MM.1S (cell line): ENCODE measurements around the gene IFIT1.

Source experiments
- DNase-seq: peaks from one replicate; pipeline ENCODE4 v3.0.0-alpha.2; 2015
- H2AFZ ChIP-seq: fragments of 300-600 bp; sonication (generic); 2 replicates; pipeline ENCODE4 v1.6.0; 2016; ENCODE audit warnings: antibody characterized with exemption, low read length
- H3F3A ChIP-seq: fragments of 300-600 bp; sonication (generic); 2 replicates; pipeline ENCODE4 v1.6.1; 2016; ENCODE audit warnings: mild to moderate bottlenecking, antibody characterized with exemption, low read length, moderate library complexity, mixed read lengths; ENCODE audit not compliant: insufficient read depth
- H3K27ac ChIP-seq: fragments of 300-600 bp; sonication (generic); 2 replicates; pipeline ENCODE4 v1.5.1; 2016; ENCODE audit warnings: mild to moderate bottlenecking, low read length
- H3K27me3 ChIP-seq: fragments of 300-600 bp; sonication (generic); replicated peaks from 2 replicates; pipeline ENCODE4 v1.6.0; 2016; ENCODE audit warnings: low read length; ENCODE audit not compliant: insufficient read depth
- H3K36me3 ChIP-seq: fragments of 300-600 bp; sonication (generic); replicated peaks from 2 replicates; pipeline ENCODE4 v1.6.1; 2016; ENCODE audit warnings: mild to moderate bottlenecking, low read length, mixed read lengths; ENCODE audit not compliant: insufficient read depth
- H3K4me1 ChIP-seq: fragments of 300-600 bp; sonication (generic); 2 replicates; pipeline ENCODE4 v1.6.1; 2016; ENCODE audit warnings: low read length, mixed read lengths
- H3K4me2 ChIP-seq: fragments of 300-600 bp; sonication (generic); 2 replicates; pipeline ENCODE4 v1.6.0; 2016; ENCODE audit warnings: low read depth, low read length
- H3K4me3 ChIP-seq: fragments of 300-600 bp; sonication (generic); 2 replicates; pipeline ENCODE4 v1.5.1; 2016; ENCODE audit warnings: low read length, mixed read lengths
- H3K79me2 ChIP-seq: fragments of 300-600 bp; sonication (generic); 2 replicates; pipeline ENCODE4 v1.6.1; 2016; ENCODE audit warnings: mixed run types, low read length, mixed read lengths
- H3K9ac ChIP-seq: fragments of 300-600 bp; sonication (generic); 2 replicates; pipeline ENCODE4 v1.6.1; 2016; ENCODE audit warnings: low read length, mixed read lengths
- H3K9me2 ChIP-seq: fragments of 300-600 bp; sonication (generic); replicated peaks from 2 replicates; pipeline ENCODE4 v1.6.1; 2016; ENCODE audit warnings: mild to moderate bottlenecking, low read length, mixed read lengths; ENCODE audit not compliant: insufficient read depth
- H3K9me3 ChIP-seq: fragments of 300-600 bp; sonication (generic); replicated peaks from 2 replicates; pipeline ENCODE4 v1.6.1; 2016; ENCODE audit warnings: mild to moderate bottlenecking, low read length, mixed read lengths; ENCODE audit not compliant: insufficient read depth
- H4K20me1 ChIP-seq: fragments of 300-600 bp; sonication (generic); 2 replicates; pipeline ENCODE4 v1.6.1; 2016; ENCODE audit warnings: mild to moderate bottlenecking, low read length, moderate library complexity, mixed read lengths; ENCODE audit not compliant: insufficient read depth
- CTCF ChIP-seq: fragments of 300-600 bp; sonication (generic); IDR thresholded peaks from 2 replicates; pipeline ENCODE4 v1.5.1; 2016; ENCODE audit warnings: antibody characterized with exemption, low read length, mixed read lengths
- EZH2 ChIP-seq: fragments of 300-600 bp; sonication (generic); optimal IDR thresholded peaks from 2 replicates; pipeline ENCODE3; 2017; ENCODE audit warnings: low read depth, mild to moderate bottlenecking, antibody characterized with exemption, low read length, mixed read lengths
- EZH2phosphoT487 ChIP-seq: fragments of 300-600 bp; sonication (generic); IDR thresholded peaks from 2 replicates; pipeline ENCODE4 v1.6.1; 2018; ENCODE audit warnings: antibody characterized with exemption, low read length

The IFIT1 gene

GRCh38 chr10:89367529-89367928 lies 24.9 kb upstream of the IFIT1 start:
- Histone ChIP-seq H3K79me2 (no peaks in the 10 kb centered on the region), H3K4me2 (peak overlapping the region; percentile 43), H3K27ac (peak overlapping the region; percentile 75), H3K27me3 (no peaks in the 10 kb centered on the region), H3K36me3 (no peaks in the 10 kb centered on the region), H3K9ac (peak overlapping the region; percentile 26; the same call in 1 of the 2 replicates), H2AFZ (no peak overlapping the region), H3K9me2 (no peaks in the 10 kb centered on the region), H3K4me1 (peaks cover 45% of the 10 kb centered on the region), H3K9me3 (no peaks in the 10 kb centered on the region), H3K4me3 (no peak overlapping the region), H3F3A (peaks cover 27% of the 10 kb centered on the region), H4K20me1 (no peaks in the 10 kb centered on the region)
- TF ChIP-seq CTCF = no peak
- TF ChIP-seq EZH2phosphoT487 = no peak
- TF ChIP-seq EZH2 = no peak
- peak; percentile 94 for DNase-seq

GRCh38 chr10:89368129-89368528 lies 24.3 kb upstream of the IFIT1 start:
- H3K4me2 ChIP-seq = peak overlapping the region; percentile 30; the same call in 1 of the 2 replicates
- H3K4me3 ChIP-seq = no peak overlapping the region
- H3K9ac ChIP-seq = peak overlapping the region; percentile 26; the same call in 1 of the 2 replicates
- no peak overlapping the region for H2AFZ ChIP-seq
- H3K27ac ChIP-seq = peak overlapping the region; percentile 75; the same call in 1 of the 2 replicates
- no peaks in the 10 kb centered on the region for H3K79me2 ChIP-seq
- peaks cover 27% of the 10 kb centered on the region for H3F3A ChIP-seq
- H3K9me3 ChIP-seq = no peaks in the 10 kb centered on the region
- H3K4me1 ChIP-seq = peaks cover 39% of the 10 kb centered on the region
- H3K27me3 ChIP-seq = no peaks in the 10 kb centered on the region
- H3K9me2 ChIP-seq = no peaks in the 10 kb centered on the region
- H3K36me3 ChIP-seq = no peaks in the 10 kb centered on the region
- H4K20me1 ChIP-seq = no peaks in the 10 kb centered on the region
- no peak for TF ChIP-seq EZH2
- no peak for TF ChIP-seq EZH2phosphoT487
- TF ChIP-seq CTCF = no peak
- no peak for DNase-seq

- Histone ChIP-seq H3K27ac (no peak overlapping the region), H3K4me1 (peaks cover 31% of the 10 kb centered on the region), H3F3A (peaks cover 18% of the 10 kb centered on the region), H3K4me2 (no peak overlapping the region), H4K20me1 (no peaks in the 10 kb centered on the region), H3K27me3 (no peaks in the 10 kb centered on the region), H2AFZ (no peak overlapping the region), H3K9me2 (no peaks in the 10 kb centered on the region), H3K79me2 (no peaks in the 10 kb centered on the region), H3K36me3 (no peaks in the 10 kb centered on the region), H3K9ac (no peak overlapping the region), H3K4me3 (no peak overlapping the region), H3K9me3 (no peaks in the 10 kb centered on the region)
- peak; percentile 60 for DNase-seq
- TF ChIP-seq EZH2 (no peak), CTCF (peak; percentile 76), EZH2phosphoT487 (no peak)
Measured at GRCh38 chr10:89369156-89370105, 23.0 kb upstream of the IFIT1 start.
